ENCODE results near the gene RUFY1.

GRCh38 chr5:179516221-179516620 lies 34.1 kb upstream of the RUFY1 start:
- TF ChIP-seq, protein P1, sequence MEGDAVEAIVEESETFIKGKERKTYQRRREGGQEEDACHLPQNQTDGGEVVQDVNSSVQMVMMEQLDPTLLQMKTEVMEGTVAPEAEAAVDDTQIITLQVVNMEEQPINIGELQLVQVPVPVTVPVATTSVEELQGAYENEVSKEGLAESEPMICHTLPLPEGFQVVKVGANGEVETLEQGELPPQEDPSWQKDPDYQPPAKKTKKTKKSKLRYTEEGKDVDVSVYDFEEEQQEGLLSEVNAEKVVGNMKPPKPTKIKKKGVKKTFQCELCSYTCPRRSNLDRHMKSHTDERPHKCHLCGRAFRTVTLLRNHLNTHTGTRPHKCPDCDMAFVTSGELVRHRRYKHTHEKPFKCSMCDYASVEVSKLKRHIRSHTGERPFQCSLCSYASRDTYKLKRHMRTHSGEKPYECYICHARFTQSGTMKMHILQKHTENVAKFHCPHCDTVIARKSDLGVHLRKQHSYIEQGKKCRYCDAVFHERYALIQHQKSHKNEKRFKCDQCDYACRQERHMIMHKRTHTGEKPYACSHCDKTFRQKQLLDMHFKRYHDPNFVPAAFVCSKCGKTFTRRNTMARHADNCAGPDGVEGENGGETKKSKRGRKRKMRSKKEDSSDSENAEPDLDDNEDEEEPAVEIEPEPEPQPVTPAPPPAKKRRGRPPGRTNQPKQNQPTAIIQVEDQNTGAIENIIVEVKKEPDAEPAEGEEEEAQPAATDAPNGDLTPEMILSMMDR (optimal IDR thresholded peaks at IDR 0.05 in 1 of 3, IDR thresholded peaks at IDR 0.05 in 1 of 3, conservative IDR thresholded peaks at IDR 0.05 in 1 of 3; ENCODE audit: extremely low read depth in 1 of 3, insufficient read depth in 2 of 3, low read length in 3 of 3) = no peak
- no peak for TF ChIP-seq EZH2 (IDR thresholded peaks at IDR 0.05; ENCODE audit: low read length)
